ENCODE data around the gene AP5S1. TPM values are rescaled to one million over a fixed set of nuclear protein-coding genes. Genes with fewer than 3 reads are reported as not detected.

AP5S1 gene
- total and polyA plus RNA-seq, 2 of the 13 experiments (the other 11 are each of a cell fraction or from before 2014, with no cell fraction given) = 7.9 to 23.2 TPM

- 0 out of 4 replicates have a peak, but pooled peaks of 1 of the 2 experiments have one; percentile 16 for TF ChIP-seq EP300 (IDR thresholded peaks at IDR 0.05; ENCODE audit: low read depth in 2 of 2, low read length in 2 of 2)
- TF ChIP-seq EP300 (CRISPR knock-in tag; IDR thresholded peaks at IDR 0.05; ENCODE audit: borderline replicate concordance) = peak; percentile 42; the same call in 1 of the 2 replicates
- TF ChIP-seq NFE2 (CRISPR knock-in tag; IDR thresholded peaks at IDR 0.05) = peak; percentile 92
- 0 out of 2 replicates have a peak, but pooled peaks have one; percentile 12 for TF ChIP-seq PHF21A (CRISPR knock-in tag; IDR thresholded peaks at IDR 0.05)
- peak; percentile 54; the same call in 1 of the 2 replicates for TF ChIP-seq ZBTB7B (CRISPR knock-in tag; IDR thresholded peaks at IDR 0.05)
- no peak for TF ChIP-seq ZNF34 (CRISPR knock-in tag; IDR thresholded peaks at IDR 0.05; ENCODE audit: borderline replicate concordance)
- TF ChIP-seq NR0B2 (CRISPR knock-in tag; IDR thresholded peaks at IDR 0.05) = no peak
- TF ChIP-seq IKZF1 (IDR thresholded peaks at IDR 0.05) = no peak
- peak; percentile 68; the same call in 1 of the 2 replicates for TF ChIP-seq ZBTB7A (CRISPR knock-in tag; IDR thresholded peaks at IDR 0.05)
- TF ChIP-seq MBNL3 (CRISPR knock-in tag; conservative IDR thresholded peaks at IDR 0.05) = no peak
- TF ChIP-seq IRX3 (CRISPR knock-in tag; IDR thresholded peaks at IDR 0.05; ENCODE audit: borderline replicate concordance, low read depth) = no peak
- TF ChIP-seq ZFP91 (CRISPR knock-in tag; IDR thresholded peaks at IDR 0.05; ENCODE audit: borderline replicate concordance) = no peak
- TF ChIP-seq ZNF770 (CRISPR knock-in tag; IDR thresholded peaks at IDR 0.05) = peak; percentile 91
- TF ChIP-seq NFE2L2 (IDR thresholded peaks at IDR 0.05; ENCODE audit: low read length) = peak; percentile 93
- TF ChIP-seq MXI1 (IDR thresholded peaks at IDR 0.05; ENCODE audit: borderline replicate concordance, low read depth, low read length) = no peak
- TF ChIP-seq HMG20B (CRISPR knock-in tag; conservative IDR thresholded peaks at IDR 0.05) = no peak
- no peak for TF ChIP-seq ZBTB40 (IDR thresholded peaks at IDR 0.05)
- 0 out of 2 replicates have a peak, but pooled peaks have one; percentile 20 for TF ChIP-seq ZBTB40 (CRISPR knock-in tag; IDR thresholded peaks at IDR 0.05)
These were observed 23.1 kb downstream of the AP5S1 start (continued) for GRCh38 chr20:3843490-3843889.

Data from HepG2 (cell line).